Measurements from ENCODE around the gene ZBTB7C.

ZBTB7C gene

DNA sequence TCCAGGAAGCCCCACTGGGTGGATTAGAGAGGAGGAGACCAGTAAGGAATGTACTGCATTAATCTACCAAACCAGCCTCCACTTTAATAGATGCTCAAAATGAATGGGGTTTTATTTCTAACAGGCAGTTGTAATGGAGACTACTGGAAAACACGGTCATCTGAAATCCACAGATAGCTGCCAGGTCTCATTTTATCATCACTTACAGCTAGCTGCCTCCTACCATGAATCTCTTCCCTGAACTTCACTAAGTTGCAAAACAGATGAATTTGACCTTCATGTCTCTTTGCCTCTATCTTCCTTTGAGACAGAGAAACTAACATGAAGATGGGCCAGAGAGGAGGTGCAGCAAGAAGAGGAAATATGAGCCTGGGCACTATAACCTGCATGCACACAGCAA lies 21.9 kb downstream of the ZBTB7C start:
- DNase-seq: no peak

DNA sequence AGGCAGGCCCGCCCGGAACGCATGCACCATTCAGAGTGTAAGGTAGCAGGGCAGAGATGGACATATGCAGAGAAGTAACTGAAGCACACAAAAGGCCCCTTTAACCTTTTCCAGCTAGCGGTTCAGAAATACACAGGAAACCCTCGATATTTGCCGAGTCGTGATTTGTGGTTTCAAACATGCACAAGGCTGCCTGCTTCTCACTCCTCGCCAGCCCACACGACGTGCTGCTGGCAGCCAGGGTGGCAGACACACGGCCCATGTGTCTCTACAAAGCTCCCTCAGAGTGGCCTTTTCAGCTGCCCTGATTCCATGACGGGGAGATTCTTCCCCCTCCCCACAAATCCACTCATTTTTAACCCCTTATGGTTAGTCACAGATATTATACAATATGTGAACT lies 23.6 kb downstream of the ZBTB7C start:
- no peak for DNase-seq

DNA sequence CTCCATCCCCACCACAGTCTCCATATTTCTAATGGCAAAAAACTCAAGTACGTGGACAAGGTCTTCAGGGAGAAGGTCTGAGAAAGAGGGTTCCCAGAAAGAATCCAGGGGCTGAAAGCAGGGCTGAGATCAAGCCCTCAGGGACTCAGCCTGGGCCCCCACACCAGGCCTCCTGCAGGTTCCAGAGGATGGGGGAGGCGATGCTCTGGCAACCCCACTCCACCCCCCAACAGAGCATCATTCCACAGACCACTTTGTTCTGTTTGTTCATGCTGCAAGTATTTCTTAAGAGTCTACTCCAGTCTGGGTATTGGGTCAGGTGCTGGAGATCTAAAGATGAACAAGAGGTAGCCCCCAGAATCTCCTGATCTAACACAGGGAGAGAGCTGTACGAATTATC lies 32.2 kb downstream of the ZBTB7C start:
- no peak for DNase-seq

DNA sequence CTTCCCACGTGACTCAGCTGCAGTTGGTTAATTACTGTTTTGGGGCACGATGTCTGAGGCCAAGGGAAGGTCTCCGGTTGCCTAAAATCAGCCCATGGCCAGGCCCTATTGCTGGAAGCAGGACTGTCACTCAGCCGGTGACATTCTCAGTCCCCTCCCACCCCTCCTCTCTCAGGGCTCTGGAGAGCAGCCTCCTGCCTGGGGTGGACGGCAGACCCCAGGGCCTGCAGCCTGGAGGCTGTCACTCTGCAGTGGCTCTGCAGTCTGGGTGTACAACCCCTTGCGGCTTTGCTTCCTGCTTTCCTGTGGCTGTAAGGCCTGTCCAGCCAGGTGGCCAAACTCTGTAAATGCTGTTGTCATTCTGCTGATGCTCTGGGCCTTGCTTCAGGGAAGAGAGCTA lies 32.8 kb downstream of the ZBTB7C start:
- DNase-seq: no peak

DNA sequence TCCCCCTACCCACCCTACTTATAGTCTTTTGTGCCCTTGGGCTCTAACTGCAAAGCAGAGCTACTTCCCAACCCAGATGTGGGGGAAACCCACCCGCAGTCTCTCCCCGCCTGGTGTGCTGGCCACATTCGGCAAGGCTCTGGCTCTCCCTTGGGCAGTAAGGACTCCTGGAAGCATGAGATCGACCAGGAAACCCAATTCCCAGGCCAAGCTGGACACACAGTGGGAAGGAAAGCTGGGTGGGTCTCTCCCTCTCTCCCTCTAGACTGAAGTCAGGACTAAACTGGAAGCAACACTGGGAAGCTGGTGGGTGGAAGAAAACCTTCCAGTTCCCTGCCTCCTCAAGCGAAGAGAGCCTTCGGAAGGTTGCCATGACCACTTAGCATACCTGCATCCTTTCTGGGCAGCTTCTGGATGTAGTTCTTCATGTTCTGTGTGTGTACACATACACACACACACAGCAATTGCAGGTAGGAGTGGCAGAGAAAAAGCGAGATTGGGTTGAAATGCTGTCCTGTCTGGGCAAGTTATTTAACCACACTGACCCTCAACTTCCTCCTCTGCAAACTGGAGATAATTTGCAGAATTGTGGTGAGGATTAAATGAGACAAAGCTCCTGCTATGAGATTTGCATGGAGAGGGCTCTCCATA lies 33.9 kb downstream of the ZBTB7C start:
- no peak for DNase-seq

DNA sequence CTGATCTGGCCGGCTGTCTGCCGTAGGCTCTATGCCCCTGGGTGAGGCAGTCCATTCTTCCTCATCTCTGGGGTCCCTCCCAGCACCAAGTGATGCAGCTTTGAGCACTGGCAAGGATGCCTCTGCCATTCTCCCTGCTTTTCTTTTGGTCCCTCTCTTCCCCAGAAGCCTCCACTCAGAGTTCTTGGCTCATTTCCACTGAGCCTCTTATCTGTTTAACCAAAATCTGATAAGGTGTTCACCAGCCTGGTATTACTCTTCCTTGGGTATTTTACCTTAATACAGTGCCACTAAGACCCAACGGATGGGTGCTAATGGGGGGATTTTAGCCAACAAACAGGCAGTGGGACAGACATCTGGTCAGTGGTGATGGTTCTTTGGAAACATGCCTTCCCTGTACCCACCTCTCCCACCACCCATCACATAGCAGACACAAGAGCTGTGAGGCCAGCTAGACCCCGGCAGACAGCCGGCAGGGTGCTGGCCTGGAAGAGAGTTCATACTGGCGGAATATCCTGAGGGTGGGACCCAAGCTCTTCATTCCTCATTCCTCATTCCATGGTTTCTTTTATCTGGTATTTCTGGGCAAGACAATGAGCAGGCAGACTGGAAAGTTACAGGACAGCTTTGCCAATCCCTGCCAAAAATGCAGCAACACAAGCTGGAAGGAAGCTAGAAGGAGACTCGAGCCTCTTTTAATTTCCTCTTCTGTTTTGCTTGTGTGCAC lies 34.6 kb downstream of the ZBTB7C start:
- no peak for DNase-seq

DNA sequence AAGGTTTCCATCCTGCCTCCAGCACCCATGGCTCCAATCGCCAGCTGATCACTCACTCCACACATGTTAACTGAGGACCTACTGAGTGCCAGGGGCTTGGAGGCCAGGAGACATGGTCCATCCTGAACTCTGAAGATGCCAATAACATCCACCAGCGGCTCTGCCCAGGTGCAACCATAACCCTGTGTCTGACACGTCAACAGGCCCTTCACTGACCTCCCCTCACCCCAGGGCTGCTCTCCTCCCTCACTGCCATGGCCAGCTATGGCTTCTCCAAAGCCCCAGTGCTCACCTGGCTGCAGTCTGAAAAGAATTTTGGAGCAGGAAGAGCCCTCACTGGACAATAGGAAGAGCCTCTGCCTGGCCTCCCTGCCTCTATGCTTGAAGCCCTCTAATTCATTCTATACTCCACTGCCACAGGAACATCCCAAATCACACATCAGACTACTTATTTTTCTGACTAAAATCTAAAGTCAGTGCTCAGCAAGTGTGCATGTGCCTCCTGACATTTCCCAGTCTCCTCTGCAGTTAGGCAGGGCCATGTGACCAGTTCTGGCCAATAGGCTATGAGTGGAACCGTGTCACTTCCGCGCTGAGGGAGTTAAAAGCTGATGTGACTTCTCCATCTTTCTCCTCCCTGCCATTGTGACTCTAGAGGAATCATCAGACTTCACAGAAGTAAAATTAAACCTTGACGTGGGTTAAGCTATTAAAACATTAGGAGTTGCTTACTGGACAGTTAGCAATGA lies 37.2 kb downstream of the ZBTB7C start:
- no peak for DNase-seq

DNA sequence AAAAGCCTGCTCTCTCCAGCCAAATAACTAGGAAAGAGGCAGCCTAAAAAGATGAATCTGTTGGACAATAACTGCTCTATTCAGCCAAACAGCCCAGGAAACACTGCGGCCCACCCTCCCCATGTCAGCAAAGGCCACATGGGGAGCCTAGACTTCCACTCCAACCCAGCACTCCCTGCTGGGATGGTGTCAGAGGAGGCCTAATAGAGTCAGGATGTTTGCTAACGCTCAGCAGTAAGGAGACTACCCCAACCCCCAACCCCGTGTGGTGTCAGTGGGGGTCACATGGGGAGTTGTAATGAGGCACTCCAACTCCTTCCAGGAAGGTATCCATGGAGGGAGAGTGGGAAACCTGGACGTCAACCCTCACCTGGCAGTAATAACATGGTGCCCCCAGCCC lies 41.6 kb downstream of the ZBTB7C start:
- no peak for DNase-seq

DNA sequence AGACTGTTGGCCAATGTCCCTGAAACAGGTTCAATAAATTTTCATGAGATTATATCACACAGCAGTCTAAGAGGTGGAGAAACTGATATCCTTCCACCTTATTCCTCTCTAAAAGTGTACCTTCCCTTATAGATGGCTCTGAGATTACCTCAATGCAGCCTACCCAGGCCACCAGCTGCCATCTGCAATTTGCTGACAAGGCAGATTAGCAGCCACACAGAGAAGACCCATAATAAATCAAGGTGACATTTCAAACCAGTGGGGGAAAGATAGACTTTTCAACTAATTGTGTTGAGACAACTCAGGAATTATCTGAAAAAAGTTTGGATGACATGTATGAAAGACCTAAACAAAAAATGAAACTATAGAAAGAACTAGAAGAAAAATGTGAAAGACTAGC lies 43.2 kb downstream of the ZBTB7C start:
- no peak for DNase-seq

DNA sequence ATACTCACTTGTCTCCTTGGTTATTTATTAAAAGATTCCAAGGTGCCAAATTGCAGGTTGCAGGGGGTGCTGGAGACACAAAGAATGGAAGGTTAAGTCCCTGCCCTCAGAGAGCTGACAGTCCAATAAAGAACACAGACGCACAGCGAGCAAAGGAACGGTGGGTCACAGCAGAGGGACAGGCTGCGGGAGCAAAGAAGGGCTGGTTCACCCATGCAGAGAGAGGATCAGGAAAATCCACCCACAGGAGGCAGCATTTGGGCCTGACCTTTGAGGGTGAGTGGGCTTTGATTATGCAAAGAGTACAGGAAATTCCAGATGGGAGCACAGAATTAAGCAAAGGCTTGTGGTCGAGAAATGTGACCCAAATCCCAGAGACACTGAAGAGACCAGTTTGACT lies 45.0 kb downstream of the ZBTB7C start:
- no peak for DNase-seq

DNA sequence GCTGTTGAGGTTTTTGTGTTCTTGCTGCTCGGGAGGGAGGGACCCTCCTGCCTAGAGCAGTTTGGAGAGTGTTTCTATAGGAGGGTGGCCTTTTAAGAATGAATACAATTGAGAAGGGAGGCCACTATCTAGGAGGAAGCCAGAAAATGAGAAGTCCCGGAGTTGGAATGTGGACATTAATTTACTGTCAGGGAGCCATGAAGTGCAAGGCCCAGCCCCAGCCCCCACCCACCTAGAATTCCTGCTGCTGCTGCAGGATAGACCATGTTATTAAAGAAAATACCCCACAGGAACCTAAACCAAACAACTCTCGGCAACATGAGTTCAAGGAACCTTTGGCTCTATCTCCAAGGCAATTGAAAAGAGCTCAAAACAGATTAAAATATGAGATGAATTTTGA lies 46.0 kb downstream of the ZBTB7C start:
- DNase-seq: no peak

DNA sequence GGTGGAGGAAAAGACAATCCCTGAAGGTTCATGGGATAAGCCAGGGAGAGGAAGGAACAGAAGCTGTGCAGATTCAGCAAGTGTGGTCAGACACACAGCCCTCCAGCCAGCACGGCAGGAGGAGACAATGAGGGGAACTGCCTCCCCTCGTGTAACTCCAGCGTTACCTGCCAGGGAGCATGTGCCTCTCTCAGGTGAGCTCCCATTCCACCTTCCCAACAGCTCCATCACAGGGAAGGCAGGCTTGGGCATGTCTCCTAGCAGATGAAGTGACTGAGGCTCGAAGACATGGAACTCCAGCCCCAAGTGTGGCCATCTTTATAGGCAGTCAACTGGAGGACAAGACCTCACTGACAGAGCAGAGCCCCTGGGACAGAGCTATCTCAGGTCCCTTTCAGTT lies 47.4 kb downstream of the ZBTB7C start:
- no peak for DNase-seq

DNA sequence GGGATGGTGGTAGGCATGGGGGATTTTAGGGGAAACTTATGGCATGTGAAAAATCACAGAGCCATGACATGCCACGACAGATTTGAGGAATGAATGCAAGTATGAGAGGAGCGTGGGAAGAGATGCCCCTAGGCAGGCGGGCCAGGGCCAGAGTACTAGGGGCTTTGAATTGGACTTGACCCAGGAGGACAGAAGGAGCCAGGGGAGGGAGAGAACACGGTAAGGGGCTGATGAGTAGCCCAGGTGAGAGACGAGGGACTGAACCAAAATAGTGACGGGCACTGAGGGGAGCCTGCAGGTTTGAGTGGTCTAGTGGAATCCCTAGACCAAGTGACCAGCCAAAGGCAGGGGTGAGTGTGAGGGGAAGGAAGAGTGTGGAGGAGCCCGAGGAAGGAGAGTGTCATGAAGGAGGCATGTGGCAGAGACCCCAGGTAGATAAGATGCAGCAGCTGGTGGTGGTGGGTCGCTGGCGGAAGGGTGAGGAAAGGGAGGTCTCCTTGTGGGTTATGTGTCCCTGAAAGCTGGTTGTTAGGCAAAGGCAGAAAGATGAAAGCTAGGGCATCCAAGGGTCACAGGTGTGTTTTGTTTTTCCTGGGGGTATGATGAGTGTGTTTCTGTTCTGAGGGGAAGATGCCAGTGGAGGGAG lies 48.7 kb downstream of the ZBTB7C start:
- DNase-seq: no peak

DNA sequence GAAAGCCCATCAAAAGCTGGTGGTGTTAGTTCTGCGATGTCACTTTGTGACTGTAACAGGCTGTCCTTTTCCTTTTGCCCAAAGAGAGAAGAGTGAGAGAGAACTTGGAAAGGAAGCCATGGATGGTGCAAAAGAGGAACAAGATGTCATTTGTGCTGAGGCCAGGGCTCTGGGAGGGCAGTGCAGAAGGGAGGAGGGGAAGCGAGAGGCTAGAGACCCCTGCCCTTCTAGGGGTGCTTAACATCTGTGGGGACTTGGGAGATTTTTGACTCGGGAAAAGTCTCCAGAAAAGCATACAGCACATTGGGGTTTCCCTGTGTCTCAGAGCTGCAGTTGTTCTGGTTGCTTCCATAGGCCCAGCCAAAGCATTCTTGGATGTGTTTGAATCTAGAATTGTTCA lies 49.6 kb downstream of the ZBTB7C start:
- no peak for DNase-seq

DNA sequence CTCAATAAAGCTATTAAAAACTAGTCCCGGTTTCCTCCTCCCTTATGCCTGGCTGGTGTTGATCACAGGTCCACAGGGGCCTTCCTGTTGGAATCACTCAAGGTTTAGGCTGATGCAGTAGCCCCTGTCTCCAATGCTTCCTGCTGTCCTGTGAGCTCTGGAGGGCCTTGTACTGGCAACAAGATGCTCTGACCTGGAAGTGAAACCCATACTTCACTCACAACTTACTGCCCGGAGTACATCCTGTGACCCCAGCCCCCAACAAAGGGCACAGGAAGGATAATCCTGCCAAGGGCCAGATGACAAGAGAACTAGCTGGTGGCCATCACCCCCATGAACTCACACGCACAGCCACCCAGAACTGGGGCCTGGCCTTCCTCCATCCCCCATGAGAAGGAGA lies 50.3 kb downstream of the ZBTB7C start:
- DNase-seq: no peak

DNA sequence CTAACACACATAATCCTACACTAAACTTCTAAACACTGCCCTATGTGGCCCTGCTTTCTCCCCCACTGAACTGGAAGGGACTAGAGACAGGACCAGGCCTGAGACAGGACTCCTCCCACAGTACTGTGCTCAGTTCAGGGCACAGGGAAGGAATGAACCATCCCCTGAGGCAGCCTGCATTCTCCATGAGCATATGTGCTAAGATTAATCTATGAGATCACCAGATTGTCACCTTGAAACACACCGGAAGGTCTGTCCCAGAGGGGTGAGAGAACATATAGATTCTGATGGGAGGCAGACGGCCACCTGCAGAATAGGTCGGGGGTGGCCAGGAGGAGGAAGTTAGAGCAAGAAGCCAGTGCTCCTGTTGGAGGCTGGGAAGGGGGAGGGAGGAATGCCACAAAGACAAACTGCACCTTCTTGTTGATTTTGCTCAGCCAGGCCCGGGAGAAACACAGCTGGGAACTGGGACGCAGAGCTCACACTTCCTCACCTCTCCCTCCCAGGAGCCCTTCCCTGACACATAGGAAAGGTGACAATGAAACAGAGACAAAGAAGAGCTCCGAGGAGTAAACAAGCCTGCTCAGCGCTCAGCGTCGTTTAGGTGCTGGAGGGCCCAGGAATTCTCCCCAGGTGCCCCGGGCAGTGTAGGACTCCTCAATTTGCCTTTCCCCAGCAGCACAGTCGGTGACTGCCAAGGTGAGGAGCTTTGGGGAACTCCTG lies 52.1 kb downstream of the ZBTB7C start:
- no peak for DNase-seq

DNA sequence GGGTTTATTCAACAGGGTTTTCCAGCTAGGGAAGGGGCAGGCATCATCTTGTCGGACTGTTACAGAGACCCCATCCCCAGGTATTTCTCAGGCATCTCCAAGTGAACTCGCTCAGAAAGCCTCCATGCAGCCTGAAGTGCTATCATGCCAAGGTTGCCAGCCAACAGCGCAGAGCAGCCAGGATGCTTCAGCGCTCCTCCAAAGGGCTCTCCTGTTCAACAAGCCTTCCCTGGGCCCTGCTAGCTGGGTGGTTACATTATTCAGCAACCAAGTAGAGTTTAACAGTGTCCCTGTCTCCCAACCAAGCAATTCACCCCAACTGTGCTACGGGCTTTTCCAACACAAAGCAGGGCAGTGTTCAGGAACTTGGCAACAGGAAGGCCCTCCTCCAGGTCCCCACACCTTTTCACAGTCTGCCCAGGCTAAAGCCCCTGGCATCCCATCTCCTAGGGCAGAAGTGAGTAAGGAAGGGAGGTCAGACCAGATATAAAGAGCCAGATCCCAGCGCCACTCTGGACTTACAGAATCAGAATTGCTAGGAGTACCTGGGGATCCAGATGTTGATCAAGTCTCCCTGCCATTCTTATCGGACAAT lies 52.9 kb downstream of the ZBTB7C start:
- DNase-seq: no peak

DNA sequence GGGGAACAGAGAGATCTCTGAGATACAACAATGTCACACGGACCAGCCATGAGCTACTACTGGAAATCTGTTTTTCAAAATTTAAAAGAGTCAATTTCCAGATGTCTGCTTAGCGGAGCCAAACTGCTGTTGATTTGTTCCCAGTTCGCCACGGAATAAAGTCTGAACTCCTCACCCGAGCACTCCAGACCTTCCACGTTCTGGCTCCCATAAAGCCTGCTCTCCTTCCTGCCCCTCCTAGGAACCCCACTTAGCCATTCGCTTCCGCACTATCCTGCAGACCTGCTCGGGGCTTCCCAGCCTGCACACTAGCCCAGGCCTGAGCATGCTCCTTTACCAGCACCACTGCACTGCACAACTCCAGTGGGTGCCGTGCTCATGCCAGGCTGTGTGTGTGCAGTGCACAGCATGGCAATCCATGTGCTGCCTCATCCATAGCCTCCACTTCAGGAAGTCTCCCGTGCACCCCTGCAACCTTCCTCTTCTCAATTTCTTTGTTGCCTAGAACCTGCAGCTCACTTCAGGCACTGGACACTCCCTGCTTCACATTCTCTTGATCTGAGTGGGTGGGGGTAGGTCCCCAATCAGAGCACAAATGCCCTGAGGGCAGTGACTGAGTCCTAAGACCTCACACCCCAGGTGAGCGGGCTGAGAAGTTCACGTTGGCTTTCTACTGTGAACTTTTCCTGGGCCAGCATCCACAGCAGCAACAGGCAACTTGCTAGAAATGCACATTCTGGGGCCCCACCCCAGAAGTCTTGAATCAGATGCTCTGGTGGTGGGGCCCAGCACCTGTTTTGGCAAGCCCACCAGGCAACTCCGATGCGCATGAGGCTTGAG lies 53.7 kb downstream of the ZBTB7C start:
- no peak for DNase-seq

DNA sequence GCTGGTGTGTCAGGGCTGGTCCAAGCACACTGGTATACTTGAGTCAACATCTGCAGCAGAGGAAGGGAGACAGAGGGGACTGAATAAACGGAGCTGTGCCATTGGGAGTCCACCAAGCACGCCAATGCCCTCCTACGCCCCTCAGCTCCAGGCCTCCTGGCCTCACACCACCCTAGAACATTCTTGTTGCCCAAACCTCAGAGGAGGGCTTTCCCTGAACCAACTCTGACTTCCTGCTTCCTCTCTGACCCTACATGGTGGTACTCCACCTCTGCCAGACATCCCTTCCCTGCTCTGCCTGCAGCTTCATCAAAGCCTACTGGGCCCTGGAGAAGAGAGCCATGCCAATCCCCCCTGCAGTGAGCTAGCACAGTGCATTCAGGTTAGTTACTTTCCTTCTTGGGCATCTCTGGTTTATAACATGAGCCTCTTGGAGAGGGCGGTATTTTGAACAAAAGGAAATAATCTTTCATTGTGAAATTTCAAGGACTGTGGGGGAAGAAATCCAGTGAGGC lies 54.4 kb downstream of the ZBTB7C start:
- DNase-seq: no peak

DNA sequence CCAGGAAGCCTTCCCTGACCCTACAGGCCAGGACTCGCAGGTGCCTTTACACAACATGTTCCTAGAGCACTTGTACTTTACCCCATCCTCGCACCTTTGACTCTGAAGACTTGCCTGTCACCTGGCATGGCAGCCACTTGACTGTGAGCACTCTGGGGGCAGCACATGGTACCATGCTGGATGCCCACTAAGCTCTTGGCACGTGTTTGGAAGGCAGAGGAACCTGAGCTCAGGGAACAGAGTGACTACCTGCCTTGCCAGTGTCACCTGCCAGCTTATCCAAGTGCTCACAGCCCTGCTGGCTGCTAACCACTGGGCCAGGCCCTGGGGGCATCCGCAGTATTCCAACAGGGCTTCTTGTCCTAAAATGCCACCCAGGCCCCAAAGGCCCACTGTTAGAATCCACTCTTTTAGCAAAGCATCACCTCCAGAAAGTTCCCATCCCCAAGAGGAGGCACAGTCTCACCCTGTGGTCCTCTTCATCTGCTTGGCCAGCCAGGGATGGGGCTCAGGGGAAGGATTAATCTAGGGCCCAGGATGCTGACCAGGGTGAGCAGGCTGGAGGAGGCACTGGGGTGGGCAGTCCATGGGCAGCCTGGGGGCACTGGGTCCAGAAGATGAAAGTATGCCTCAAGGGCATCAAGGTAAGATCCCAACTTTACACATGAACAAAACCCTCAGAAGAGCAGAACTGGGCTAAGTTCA lies 57.0 kb downstream of the ZBTB7C start:
- DNase-seq: no peak

All from stimulated activated naive CD4-positive, alpha-beta T cell (primary cell).